MM.1S (cell line): Measurements from ENCODE around the gene DTX3.

Source experiments
- DNase-seq: peaks from one replicate; pipeline ENCODE4 v3.0.0-alpha.2; 2015
- H2AFZ ChIP-seq: fragments of 300-600 bp; sonication (generic); 2 replicates; pipeline ENCODE4 v1.6.0; 2016; ENCODE audit warnings: antibody characterized with exemption, low read length
- H3F3A ChIP-seq: fragments of 300-600 bp; sonication (generic); 2 replicates; pipeline ENCODE4 v1.6.1; 2016; ENCODE audit warnings: mild to moderate bottlenecking, antibody characterized with exemption, low read length, moderate library complexity, mixed read lengths; ENCODE audit not compliant: insufficient read depth
- H3K27ac ChIP-seq: fragments of 300-600 bp; sonication (generic); 2 replicates; pipeline ENCODE4 v1.5.1; 2016; ENCODE audit warnings: mild to moderate bottlenecking, low read length
- H3K27me3 ChIP-seq: fragments of 300-600 bp; sonication (generic); replicated peaks from 2 replicates; pipeline ENCODE4 v1.6.0; 2016; ENCODE audit warnings: low read length; ENCODE audit not compliant: insufficient read depth
- H3K36me3 ChIP-seq: fragments of 300-600 bp; sonication (generic); replicated peaks from 2 replicates; pipeline ENCODE4 v1.6.1; 2016; ENCODE audit warnings: mild to moderate bottlenecking, low read length, mixed read lengths; ENCODE audit not compliant: insufficient read depth
- H3K4me1 ChIP-seq: fragments of 300-600 bp; sonication (generic); 2 replicates; pipeline ENCODE4 v1.6.1; 2016; ENCODE audit warnings: low read length, mixed read lengths
- H3K4me2 ChIP-seq: fragments of 300-600 bp; sonication (generic); 2 replicates; pipeline ENCODE4 v1.6.0; 2016; ENCODE audit warnings: low read depth, low read length
- H3K4me3 ChIP-seq: fragments of 300-600 bp; sonication (generic); 2 replicates; pipeline ENCODE4 v1.5.1; 2016; ENCODE audit warnings: low read length, mixed read lengths
- H3K79me2 ChIP-seq: fragments of 300-600 bp; sonication (generic); 2 replicates; pipeline ENCODE4 v1.6.1; 2016; ENCODE audit warnings: mixed run types, low read length, mixed read lengths
- H3K9ac ChIP-seq: fragments of 300-600 bp; sonication (generic); 2 replicates; pipeline ENCODE4 v1.6.1; 2016; ENCODE audit warnings: low read length, mixed read lengths
- H3K9me2 ChIP-seq: fragments of 300-600 bp; sonication (generic); replicated peaks from 2 replicates; pipeline ENCODE4 v1.6.1; 2016; ENCODE audit warnings: mild to moderate bottlenecking, low read length, mixed read lengths; ENCODE audit not compliant: insufficient read depth
- H3K9me3 ChIP-seq: fragments of 300-600 bp; sonication (generic); replicated peaks from 2 replicates; pipeline ENCODE4 v1.6.1; 2016; ENCODE audit warnings: mild to moderate bottlenecking, low read length, mixed read lengths; ENCODE audit not compliant: insufficient read depth
- H4K20me1 ChIP-seq: fragments of 300-600 bp; sonication (generic); 2 replicates; pipeline ENCODE4 v1.6.1; 2016; ENCODE audit warnings: mild to moderate bottlenecking, low read length, moderate library complexity, mixed read lengths; ENCODE audit not compliant: insufficient read depth
- EZH2 ChIP-seq: fragments of 300-600 bp; sonication (generic); optimal IDR thresholded peaks from 2 replicates; pipeline ENCODE3; 2017; ENCODE audit warnings: low read depth, mild to moderate bottlenecking, antibody characterized with exemption, low read length, mixed read lengths
- EZH2phosphoT487 ChIP-seq: fragments of 300-600 bp; sonication (generic); IDR thresholded peaks from 2 replicates; pipeline ENCODE4 v1.6.1; 2018; ENCODE audit warnings: antibody characterized with exemption, low read length
- TF ChIP-seq, protein P1 (sequence below): fragments of 300-600 bp; sonication (generic); IDR thresholded peaks from 2 replicates; pipeline ENCODE4 v1.5.1; 2016; ENCODE audit warnings: antibody characterized with exemption, low read length, mixed read lengths

The DTX3 gene

DNA sequence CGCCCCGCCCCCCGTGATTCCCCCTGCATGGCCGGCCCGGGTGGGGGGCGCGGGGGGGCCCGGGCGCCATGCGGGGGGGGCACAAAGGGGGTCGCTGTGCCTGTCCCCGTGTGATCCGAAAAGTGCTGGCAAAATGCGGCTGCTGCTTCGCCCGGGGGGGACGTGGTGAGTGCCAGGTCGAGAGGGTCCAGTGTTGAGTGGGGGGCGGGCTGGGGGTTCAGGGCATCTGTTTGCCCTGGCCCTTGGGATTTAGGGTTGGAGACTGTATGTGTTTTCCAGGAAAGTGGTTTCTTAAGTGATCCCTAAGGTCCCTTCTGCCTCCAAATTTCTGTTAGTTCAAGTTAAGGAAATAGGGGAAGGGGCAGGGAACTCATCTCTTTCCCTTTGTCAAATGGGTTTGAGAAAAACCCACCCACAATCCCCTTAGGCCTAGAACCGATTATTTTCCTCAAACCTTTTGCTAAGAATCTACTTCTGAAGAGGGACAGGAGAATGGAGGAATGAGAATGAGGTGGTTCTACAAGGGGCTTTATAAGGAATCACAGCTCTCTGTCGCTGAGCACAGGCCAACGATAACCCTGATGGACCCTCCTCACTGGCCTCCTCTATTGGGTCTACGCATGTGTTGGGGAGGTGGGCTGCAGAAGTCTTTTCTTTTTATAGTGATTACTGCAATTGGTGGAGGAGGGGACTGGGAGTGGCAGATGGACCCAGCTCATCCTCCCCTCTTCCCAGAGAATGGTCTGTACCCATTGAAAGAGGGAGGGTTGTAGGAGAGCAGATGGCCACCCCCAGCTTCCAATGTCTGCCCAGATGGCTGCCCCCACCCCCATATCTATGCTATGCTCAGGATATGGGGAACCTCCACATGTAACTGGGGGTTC is 7.4 kb downstream of the DTX3 start:
- H3K79me2 ChIP-seq = no peaks in the 10 kb centered on the region
- no peaks in the 10 kb centered on the region for H3K27me3 ChIP-seq
- H3K4me3 ChIP-seq = peak overlapping the region; percentile 77
- no peaks in the 10 kb centered on the region for H3K9me2 ChIP-seq
- H2AFZ ChIP-seq = no peak overlapping the region
- H3K9me3 ChIP-seq = no peaks in the 10 kb centered on the region
- H3K36me3 ChIP-seq = no peaks in the 10 kb centered on the region
- H4K20me1 ChIP-seq = no peaks in the 10 kb centered on the region
- peak overlapping the region; percentile 95; the same call in 1 of the 2 replicates for H3K4me2 ChIP-seq
- H3K27ac ChIP-seq = no peak overlapping the region
- peak overlapping the region; percentile 66; the same call in 1 of the 2 replicates for H3K9ac ChIP-seq
- no peaks in the 10 kb centered on the region; the same call in 1 of the 2 replicates for H3F3A ChIP-seq
- TF ChIP-seq EZH2phosphoT487 (no peak), EZH2 (no peak)
- TF ChIP-seq, protein P1, sequence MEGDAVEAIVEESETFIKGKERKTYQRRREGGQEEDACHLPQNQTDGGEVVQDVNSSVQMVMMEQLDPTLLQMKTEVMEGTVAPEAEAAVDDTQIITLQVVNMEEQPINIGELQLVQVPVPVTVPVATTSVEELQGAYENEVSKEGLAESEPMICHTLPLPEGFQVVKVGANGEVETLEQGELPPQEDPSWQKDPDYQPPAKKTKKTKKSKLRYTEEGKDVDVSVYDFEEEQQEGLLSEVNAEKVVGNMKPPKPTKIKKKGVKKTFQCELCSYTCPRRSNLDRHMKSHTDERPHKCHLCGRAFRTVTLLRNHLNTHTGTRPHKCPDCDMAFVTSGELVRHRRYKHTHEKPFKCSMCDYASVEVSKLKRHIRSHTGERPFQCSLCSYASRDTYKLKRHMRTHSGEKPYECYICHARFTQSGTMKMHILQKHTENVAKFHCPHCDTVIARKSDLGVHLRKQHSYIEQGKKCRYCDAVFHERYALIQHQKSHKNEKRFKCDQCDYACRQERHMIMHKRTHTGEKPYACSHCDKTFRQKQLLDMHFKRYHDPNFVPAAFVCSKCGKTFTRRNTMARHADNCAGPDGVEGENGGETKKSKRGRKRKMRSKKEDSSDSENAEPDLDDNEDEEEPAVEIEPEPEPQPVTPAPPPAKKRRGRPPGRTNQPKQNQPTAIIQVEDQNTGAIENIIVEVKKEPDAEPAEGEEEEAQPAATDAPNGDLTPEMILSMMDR = no peak
- no peak for DNase-seq
- H3K4me1 ChIP-seq = peaks cover 5% of the 10 kb centered on the region; the same call in 1 of the 2 replicates

DNA sequence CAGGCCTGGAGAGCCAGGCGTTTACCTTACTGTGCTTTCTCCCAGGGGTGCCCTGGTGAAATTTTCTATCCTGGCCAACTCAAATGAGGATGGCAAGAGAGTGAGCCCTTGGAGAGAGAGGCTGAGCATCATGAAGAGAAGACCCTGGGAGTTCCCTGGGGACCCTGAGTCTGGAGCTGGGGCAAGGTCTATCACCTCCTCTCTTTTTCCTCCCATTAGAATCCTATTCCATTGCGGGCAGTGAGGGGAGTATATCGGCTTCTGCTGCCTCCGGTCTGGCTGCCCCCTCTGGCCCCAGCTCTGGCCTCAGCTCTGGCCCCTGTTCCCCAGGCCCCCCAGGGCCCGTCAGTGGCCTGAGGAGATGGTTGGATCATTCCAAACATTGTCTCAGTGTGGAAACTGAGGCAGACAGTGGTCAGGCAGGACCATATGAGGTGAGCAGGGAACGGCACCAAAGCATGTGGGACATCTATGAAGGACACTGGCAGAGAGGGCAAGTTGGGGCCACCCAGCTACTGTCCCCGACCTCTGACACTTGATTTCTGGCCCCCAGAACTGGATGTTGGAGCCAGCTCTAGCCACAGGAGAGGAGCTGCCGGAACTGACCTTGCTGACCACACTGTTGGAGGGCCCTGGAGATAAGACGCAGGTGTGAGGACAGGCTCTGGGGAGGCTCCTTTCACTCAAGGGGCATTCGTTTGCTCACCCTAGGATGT is 8.2 kb downstream of the DTX3 start:
- no peak overlapping the region for H3K27ac ChIP-seq
- no peaks in the 10 kb centered on the region for H3K9me2 ChIP-seq
- no peaks in the 10 kb centered on the region for H3K9me3 ChIP-seq
- H3K4me1 ChIP-seq = peaks cover 5% of the 10 kb centered on the region; the same call in 1 of the 2 replicates
- H3K36me3 ChIP-seq = no peaks in the 10 kb centered on the region
- no peaks in the 10 kb centered on the region for H3K79me2 ChIP-seq
- H3K9ac ChIP-seq = no peak overlapping the region
- H3K4me3 ChIP-seq = no peak overlapping the region
- peaks cover 3% of the 10 kb centered on the region; the same call in 1 of the 2 replicates for H3K27me3 ChIP-seq
- no peak for DNase-seq
- no peaks in the 10 kb centered on the region; the same call in 1 of the 2 replicates for H3F3A ChIP-seq
- H3K4me2 ChIP-seq = no peak overlapping the region
- no peak overlapping the region for H2AFZ ChIP-seq
- TF ChIP-seq EZH2phosphoT487 (no peak), EZH2 (no peak)
- TF ChIP-seq, protein P1 = no peak
- H4K20me1 ChIP-seq = no peaks in the 10 kb centered on the region

DNA sequence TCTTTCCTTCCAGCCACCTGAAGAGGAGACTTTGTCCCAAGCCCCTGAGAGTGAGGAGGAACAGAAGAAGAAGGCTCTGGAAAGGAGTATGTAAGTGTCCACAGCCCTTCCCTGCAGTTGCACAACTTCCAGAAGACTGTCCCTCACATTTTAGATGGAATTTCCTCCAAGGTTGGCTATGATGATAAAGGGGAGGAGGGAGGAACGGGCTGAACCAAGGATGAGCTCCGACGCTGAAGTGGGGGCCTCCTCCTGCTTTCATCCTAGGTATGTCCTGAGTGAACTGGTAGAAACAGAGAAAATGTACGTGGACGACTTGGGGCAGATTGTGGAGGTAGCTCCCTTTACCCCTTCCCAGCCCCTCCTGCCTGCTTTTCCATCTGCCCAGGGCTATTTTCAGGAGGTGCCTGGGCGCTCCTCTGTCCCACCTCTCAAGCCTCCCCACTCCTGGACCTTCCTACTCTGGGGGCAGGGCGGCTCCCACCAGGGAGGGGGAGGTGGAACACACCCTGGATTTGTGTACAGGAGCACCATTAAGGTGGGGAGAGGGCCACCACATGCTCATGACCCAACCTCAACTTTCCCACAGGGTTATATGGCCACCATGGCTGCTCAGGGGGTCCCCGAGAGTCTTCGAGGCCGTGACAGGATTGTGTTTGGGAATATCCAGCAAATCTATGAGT is 8.9 kb downstream of the DTX3 start:
- Histone ChIP-seq H3K4me2 (peak overlapping the region; percentile 11; the same call in 1 of the 2 replicates), H3K79me2 (no peaks in the 10 kb centered on the region), H3K9me3 (no peaks in the 10 kb centered on the region), H3K9ac (no peak overlapping the region), H3K9me2 (no peaks in the 10 kb centered on the region), H3K4me3 (no peak overlapping the region), H4K20me1 (no peaks in the 10 kb centered on the region), H3K27ac (no peak overlapping the region), H3K27me3 (peaks cover 8% of the 10 kb centered on the region; the same call in 1 of the 2 replicates), H3K36me3 (no peaks in the 10 kb centered on the region), H3K4me1 (peaks cover 5% of the 10 kb centered on the region; the same call in 1 of the 2 replicates), H2AFZ (peak overlapping the region; percentile 22; the same call in 1 of the 2 replicates), H3F3A (no peaks in the 10 kb centered on the region; the same call in 1 of the 2 replicates)
- TF ChIP-seq, protein P1 = no peak
- TF ChIP-seq EZH2phosphoT487 (no peak), EZH2 (no peak)
- DNase-seq = no peak
